Measurements from ENCODE around the gene SIL1. TPM values are rescaled to one million over a fixed set of nuclear protein-coding genes. Genes with fewer than 3 reads are reported as not detected.

The SIL1 gene
- polyA plus RNA-seq, 1 donor (not counting 4 experiments of a cell fraction or from before 2014, with no cell fraction given): 45.4 TPM

GRCh38 chr5:139178935-139179334 is 19.2 kb downstream of the SIL1 start:
- peaks cover 37% of the 10 kb centered on the region for H3K4me1 ChIP-seq (ENCODE audit: control insufficient read depth, extremely low read depth, insufficient read depth, low read length)
- H3K27me3 ChIP-seq (ENCODE audit: control insufficient read depth, extremely low read depth, insufficient read depth, low read length): no peaks in the 10 kb centered on the region
- dilution Hi-C loops (cut with MboI; ENCODE audit: extremely low pct_ligation_motif_present, low sequenced_read_pairs): no loop called here
- TF ChIP-seq, protein P1, sequence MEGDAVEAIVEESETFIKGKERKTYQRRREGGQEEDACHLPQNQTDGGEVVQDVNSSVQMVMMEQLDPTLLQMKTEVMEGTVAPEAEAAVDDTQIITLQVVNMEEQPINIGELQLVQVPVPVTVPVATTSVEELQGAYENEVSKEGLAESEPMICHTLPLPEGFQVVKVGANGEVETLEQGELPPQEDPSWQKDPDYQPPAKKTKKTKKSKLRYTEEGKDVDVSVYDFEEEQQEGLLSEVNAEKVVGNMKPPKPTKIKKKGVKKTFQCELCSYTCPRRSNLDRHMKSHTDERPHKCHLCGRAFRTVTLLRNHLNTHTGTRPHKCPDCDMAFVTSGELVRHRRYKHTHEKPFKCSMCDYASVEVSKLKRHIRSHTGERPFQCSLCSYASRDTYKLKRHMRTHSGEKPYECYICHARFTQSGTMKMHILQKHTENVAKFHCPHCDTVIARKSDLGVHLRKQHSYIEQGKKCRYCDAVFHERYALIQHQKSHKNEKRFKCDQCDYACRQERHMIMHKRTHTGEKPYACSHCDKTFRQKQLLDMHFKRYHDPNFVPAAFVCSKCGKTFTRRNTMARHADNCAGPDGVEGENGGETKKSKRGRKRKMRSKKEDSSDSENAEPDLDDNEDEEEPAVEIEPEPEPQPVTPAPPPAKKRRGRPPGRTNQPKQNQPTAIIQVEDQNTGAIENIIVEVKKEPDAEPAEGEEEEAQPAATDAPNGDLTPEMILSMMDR (optimal IDR thresholded peaks at IDR 0.05 in 1 of 3, IDR thresholded peaks at IDR 0.05 in 1 of 3, conservative IDR thresholded peaks at IDR 0.05 in 1 of 3; ENCODE audit: extremely low read depth in 1 of 3, insufficient read depth in 2 of 3, low read length in 3 of 3): no peak
- TF ChIP-seq EZH2 (IDR thresholded peaks at IDR 0.05; ENCODE audit: low read length): no peak
- no peaks in the 10 kb centered on the region for H4K20me1 ChIP-seq (ENCODE audit: control insufficient read depth, extremely low read depth, insufficient read depth, low read length)
- H2AFZ ChIP-seq (ENCODE audit: control insufficient read depth, low read length): no peak overlapping the region
- no peak overlapping the region for H3K9ac ChIP-seq (ENCODE audit: control insufficient read depth, extremely low read depth, insufficient read depth, low read length)
- no peak overlapping the region for H3K4me3 ChIP-seq (ENCODE audit: control insufficient read depth in 2 of 3, extremely low read depth in 1 of 3, insufficient read depth in 2 of 3, low read depth in 1 of 3, low read length in 3 of 3)
- no peak overlapping the region for H3K27ac ChIP-seq (ENCODE audit: control insufficient read depth, insufficient read depth, low read length)
- peak overlapping the region; percentile 42 for H3K4me2 ChIP-seq (ENCODE audit: control insufficient read depth, extremely low read depth, insufficient read depth, low read depth, low read length)
- H3K9me1 ChIP-seq (ENCODE audit: control insufficient read depth, extremely low read depth, insufficient read depth, low read length): peaks cover 6% of the 10 kb centered on the region
- H3K36me3 ChIP-seq (ENCODE audit: control insufficient read depth in 2 of 2, extremely low read depth in 1 of 2, insufficient read depth in 2 of 2, low read length in 2 of 2): no peaks in the 10 kb centered on the region
- FAIRE-seq (no peak), DNase-seq (ENCODE audit: low read depth, low spot score) (peak; percentile 11)
- peaks cover 44% of the 10 kb centered on the region for H3K79me2 ChIP-seq (ENCODE audit: control insufficient read depth, insufficient read depth, low read length)
- H3K9me3 ChIP-seq (ENCODE audit: control insufficient read depth, low read depth, low read length): no peaks in the 10 kb centered on the region

DNA sequence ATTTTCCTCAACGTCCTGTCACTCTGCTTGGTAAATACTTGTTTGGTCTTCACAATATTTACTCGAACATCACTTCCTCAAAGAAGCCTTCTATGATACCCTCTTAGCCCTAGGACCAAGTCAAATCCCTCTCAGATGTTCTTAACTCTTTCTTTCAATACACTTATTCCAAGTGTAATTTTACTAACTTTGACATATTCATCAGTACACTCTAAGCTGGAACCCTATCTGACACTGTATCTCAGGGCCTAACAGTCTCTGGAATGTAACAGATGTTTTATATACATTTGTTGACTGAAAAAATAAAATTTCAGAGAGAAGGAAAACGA is 19.6 kb downstream of the SIL1 start:
- H3K9me1 ChIP-seq (ENCODE audit: control insufficient read depth, extremely low read depth, insufficient read depth, low read length): peaks cover 6% of the 10 kb centered on the region
- no peak overlapping the region for H3K9ac ChIP-seq (ENCODE audit: control insufficient read depth, extremely low read depth, insufficient read depth, low read length)
- H3K4me3 ChIP-seq (ENCODE audit: control insufficient read depth in 2 of 3, extremely low read depth in 1 of 3, insufficient read depth in 2 of 3, low read depth in 1 of 3, low read length in 3 of 3): no peak overlapping the region
- FAIRE-seq: no peak
- peaks cover 37% of the 10 kb centered on the region for H3K4me1 ChIP-seq (ENCODE audit: control insufficient read depth, extremely low read depth, insufficient read depth, low read length)
- TF ChIP-seq, protein P1 (optimal IDR thresholded peaks at IDR 0.05 in 1 of 3, IDR thresholded peaks at IDR 0.05 in 1 of 3, conservative IDR thresholded peaks at IDR 0.05 in 1 of 3; ENCODE audit: extremely low read depth in 1 of 3, insufficient read depth in 2 of 3, low read length in 3 of 3): no peak
- TF ChIP-seq EZH2 (IDR thresholded peaks at IDR 0.05; ENCODE audit: low read length): no peak
- no peaks in the 10 kb centered on the region for H3K9me3 ChIP-seq (ENCODE audit: control insufficient read depth, low read depth, low read length)
- H3K27me3 ChIP-seq (ENCODE audit: control insufficient read depth, extremely low read depth, insufficient read depth, low read length): no peaks in the 10 kb centered on the region
- no peak overlapping the region for H2AFZ ChIP-seq (ENCODE audit: control insufficient read depth, low read length)
- H3K36me3 ChIP-seq (ENCODE audit: control insufficient read depth in 2 of 2, extremely low read depth in 1 of 2, insufficient read depth in 2 of 2, low read length in 2 of 2): no peaks in the 10 kb centered on the region
- no peak overlapping the region for H3K27ac ChIP-seq (ENCODE audit: control insufficient read depth, insufficient read depth, low read length)
- H4K20me1 ChIP-seq (ENCODE audit: control insufficient read depth, extremely low read depth, insufficient read depth, low read length): no peaks in the 10 kb centered on the region
- H3K79me2 ChIP-seq (ENCODE audit: control insufficient read depth, insufficient read depth, low read length): peaks cover 44% of the 10 kb centered on the region
- dilution Hi-C loops (cut with MboI; ENCODE audit: extremely low pct_ligation_motif_present, low sequenced_read_pairs): no loop called here
- no peak for DNase-seq (ENCODE audit: low read depth, low spot score)
- H3K4me2 ChIP-seq (ENCODE audit: control insufficient read depth, extremely low read depth, insufficient read depth, low read depth, low read length): no peak overlapping the region
